UCSD-AML1 (cell line): ENCODE results near the gene ARSG.
A peak's percentile ranks its signal among the peaks of the same experiment; 100 is the strongest.
"Not testable (repeated sequence)": the region's sequence is repeated elsewhere in the genome, so short reads cannot be mapped to it uniquely, and the experiment has no call there.

Experiments used
- DNase-seq: peaks from one replicate; lab custom pipeline; 2025; ENCODE audit not compliant: unreplicated experiment; lab: John Stamatoyannopoulos, UW

The ARSG gene

DNA sequence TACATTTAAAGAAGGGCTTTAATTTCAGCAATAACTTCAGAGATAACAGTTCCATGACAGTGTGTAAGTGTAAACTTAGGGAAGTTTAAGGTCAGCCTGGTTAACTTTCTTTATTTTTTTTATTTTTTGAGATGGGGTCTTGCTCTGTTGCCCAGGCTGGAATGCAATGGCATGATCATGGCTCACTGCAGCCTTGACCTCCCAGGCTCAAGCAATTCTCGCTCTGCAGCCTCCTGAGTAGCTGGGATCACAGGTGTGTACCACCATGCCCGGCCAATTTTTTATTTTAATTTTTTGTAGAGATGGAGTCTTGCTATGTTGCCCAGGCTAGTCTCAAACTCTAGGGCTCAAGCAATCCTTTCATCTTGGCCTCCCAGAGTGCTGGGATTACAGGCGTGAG lies 15.0 kb upstream of the ARSG start:
- not testable (repeated sequence) for DNase-seq

DNA sequence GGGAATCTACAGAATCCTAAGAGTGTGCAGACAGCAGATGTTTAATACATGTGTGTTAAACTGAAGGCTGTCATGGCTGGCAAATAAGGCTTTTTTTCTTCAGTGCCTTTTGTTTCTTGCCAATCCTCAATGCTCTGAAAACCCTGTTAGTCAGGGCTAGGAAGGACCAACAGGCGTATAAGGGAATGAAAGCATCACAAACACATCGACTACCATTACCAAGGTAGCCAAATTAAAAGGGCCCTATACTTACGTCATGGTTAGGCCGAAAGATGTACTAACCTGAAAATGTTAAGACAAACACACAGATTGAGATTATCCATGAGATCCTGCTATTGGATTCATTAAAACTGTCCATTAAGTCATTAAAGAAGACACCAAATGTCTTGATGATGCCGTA lies 13.5 kb upstream of the ARSG start:
- DNase-seq: no peak

DNA sequence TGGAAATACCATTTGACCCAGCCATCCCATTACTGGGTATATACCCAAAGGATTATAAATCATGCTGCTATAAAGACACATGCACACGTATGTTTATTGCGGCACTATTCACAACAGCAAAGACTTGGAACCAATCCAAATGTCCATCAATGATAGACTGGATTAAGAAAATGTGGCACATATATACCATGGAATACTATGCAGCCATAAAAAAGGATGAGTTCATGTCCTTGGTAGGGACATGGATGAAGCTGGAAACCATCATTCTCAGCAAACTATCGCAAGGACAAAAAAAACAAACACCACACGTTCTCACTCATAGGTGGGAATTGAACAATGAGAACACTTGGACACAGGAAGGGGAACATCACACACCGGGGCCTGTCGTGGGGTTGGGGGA lies 9.3 kb upstream of the ARSG start:
- DNase-seq: not testable (repeated sequence)

DNA sequence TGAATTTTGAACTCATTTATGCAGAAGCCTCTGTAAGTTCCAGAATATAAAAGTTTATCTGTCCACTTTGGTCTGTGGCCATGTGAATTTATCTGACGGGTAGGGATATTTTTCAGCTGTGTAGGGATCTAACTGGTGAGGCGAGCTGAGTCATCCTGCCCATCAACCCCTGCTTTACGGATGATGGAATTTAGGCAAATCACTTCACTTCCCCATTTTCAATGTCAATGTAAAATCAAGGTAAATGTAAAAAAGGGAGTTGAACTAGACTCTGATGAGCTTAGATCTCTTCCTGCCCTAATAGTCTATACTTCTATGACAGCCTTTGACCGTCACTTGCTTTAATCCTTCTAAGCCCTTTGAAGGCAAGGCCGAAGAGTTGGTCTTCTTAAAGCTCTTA lies 2.9 kb upstream of the ARSG start:
- DNase-seq: no peak

DNA sequence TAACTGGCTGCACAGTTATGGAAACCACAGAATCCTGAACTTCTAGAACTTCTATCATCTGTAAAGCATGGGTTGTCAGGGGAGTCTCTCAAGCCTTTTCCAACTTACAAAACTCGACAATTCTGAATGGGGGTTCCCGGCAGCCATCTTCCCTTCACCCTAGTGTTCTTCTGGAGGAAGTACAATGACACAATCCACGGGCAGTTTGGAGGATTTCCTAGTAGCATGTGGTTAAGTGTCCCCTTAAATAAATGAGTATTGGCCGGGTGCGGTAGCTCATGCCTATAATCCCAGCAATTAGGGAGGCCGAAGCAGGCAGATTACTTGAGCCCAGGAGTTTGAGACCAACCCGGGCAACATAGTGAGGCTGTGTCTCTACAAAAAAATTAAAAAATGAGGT lies 2.5 kb upstream of the ARSG start:
- DNase-seq: no peak

DNA sequence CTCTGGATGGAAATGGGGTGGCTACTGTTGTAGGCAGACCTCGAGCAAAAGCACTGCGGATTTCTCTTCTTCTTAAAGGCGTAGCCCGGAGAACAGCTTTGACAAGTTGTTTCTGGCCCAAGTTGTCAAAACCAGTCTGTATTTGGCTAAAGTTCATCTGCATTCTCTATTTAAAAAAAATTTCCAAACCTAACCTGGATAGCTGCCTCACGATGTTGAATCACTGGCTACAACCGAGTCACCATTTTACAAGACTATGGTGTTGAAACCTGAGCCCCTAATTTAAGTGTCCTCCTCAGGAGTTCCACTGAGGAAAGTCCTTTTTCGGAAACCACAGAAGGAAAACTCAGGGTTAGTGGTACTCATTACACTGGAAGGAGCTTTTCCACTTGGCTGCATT lies 1.8 kb upstream of the ARSG start:
- DNase-seq: no peak

DNA sequence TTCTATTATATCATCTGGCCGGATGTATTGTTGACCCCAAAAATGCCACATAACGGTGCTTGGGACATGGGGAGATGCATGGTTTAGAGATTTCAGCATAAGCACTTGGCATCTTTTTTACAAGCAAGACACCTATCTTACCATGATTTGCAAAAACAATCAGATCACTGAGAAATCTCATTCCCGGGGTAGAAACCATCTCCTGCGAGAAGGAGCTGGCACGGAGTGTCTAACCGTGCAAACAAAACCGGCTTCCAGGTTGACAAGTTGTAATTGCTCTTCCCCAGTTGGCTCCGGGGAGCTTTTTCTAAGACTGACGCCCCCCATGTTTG lies 1.4 kb upstream of the ARSG start:
- DNase-seq: no peak

DNA sequence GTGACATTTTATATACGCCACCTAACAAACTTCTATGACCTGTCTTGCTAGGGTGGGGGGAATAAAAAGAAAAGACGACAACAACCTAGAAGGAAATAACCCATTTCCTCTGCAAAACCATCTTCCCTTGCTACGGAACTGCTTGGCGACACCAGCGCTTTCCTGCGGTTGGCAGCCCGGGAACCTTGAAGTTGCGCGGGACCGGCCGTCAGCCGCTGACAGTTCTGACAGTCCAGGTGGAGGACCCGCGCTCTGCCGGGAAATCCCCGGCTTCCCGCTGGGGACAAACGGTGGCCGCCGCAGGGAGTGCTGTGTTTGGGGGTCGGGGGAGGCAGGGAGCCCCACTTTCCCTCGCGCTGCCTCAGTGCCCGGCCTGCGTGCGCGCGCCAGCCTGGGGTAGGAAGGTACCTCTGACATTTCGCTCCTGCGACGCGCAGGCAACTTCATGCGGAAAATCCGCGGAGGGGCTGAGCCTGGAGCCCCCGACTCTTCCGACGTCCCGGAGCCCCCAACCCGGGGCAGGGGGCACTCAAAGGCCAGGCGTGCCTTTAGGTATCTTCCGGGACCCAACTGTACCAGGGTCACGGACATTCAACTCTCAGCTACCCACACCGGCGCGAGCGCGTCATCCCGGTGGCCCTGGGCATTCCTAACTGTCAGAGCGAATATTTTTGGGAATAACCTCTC lies 884 bp upstream of the ARSG start:
- DNase-seq: peak; percentile 29

DNA sequence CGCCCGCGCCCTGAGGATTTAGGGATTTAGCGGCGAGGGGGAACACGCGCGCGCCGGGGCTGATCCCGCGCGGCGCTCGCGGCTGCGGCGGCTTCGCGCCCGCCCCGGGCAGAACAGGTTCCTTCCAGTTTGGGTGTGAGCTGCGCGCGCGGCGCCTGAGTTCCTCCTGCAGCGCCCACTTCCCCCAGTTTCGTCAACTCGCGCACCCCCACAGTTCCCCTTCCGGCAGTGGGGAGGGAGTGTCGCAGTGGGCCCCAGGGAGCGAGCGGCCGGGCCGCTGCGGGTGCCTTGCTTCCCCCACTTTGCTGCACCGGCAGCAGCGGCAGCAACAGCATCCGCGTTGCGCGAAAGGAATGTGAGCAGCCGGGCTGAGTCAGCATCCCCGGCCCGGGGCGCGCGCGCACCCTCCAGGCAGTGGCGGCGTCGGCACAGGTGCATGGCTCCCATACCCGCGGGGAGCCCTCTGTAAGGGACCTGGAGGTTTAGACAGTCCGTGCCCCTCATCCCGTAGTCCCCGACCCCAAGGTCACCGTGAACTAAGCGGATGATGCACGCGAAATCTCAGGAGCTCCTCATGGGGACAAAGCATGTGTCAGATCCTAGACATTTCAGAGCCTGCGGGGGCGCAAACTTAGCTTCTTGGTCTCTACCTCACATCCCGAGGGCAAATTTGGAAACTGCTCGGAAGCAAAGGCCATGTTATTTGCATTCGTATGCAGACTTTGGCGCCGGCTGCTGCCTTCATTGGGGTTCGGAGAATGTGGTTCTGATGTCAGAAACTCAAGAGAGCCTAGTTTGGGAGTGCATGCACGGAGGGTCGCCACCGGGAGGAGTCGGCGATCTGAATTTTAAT lies 767 bp downstream of the ARSG start:
- peak; percentile 77 for DNase-seq

DNA sequence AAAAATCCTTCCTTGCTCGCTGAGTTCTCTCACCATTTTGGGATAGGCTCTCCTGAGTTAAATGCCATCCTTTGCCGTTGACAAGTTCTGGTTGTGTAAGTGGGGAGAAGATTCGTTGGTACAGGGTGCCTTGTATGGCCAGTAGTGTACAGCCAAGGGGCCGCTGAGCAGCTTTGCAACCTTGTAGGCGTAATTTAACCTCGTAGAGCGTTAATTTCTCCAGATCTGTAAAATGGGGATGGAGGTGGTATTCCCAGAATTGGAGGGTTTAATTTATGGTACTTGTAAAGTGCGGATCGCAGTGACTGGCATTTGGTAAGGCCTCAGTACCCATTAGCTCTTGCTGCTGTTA lies 1.4 kb downstream of the ARSG start:
- DNase-seq: no peak

DNA sequence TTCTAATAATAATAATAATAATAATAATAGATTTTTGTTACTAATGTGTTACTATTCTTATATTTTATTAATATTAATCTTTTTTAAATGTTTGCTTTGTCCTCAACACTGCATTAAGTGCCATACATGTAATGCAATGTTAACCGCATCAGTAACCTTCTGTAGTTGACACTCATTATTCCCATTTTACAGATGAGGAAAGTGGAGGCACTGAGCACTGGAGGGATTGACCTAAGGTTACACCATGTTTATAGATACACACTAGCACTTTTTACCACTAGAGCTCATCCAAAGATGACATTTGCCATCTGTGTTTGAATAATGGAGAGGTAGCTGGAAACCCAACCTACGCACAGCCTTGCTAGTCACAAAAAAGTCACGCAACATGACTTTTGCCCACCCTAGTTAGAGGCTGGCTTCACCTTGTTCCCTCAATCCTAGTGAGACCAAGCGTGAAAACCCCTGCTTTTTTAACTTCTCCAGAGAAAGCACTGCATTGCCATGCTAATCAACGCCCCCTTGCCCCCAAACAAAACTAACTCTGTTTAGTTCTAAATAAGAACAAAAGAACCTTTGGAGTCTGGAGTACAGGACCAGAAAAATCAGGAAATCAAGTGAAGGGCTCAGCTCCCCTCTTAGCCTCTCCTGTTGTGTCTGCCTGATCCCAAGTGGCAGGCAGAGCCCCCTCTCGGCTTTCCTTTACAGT lies 2.3 kb downstream of the ARSG start:
- DNase-seq: no peak

DNA sequence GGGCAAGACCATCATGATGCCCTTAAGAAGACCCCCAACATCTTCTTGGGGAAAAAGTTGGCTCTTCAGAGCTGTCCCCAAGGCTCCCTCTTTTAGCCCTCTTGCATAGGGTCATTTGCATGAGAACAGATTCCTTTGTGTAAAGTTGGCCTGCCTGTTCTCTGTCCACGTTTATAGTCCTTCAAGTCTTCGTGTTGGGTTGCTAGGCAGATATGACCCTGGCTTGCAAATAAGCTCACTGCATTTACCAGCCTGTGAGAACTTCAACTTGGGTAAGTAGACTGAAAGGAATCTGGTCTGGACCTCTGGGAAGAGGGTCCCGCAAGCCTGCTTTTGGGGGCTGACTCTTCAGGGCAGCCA lies 2.9 kb downstream of the ARSG start:
- no peak for DNase-seq

DNA sequence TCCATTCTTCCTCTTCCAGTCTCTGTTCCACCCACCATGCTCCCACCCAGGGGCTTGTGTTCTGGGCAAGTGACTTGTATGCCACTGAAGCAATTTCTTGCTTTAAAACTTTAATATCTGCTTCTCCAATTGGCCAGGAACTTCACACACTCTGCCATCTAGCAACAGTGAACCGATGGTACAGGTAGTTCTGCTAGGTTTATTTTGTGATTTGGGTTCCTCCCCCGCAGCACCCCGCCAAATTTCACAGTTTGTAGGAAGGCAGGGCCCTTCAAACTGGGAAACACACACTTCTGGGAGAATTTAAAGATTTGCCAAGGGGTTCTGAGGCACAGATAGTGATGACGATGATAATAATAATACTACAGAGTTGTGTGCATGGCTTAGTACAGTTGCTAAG lies 3.3 kb downstream of the ARSG start:
- no peak for DNase-seq

DNA sequence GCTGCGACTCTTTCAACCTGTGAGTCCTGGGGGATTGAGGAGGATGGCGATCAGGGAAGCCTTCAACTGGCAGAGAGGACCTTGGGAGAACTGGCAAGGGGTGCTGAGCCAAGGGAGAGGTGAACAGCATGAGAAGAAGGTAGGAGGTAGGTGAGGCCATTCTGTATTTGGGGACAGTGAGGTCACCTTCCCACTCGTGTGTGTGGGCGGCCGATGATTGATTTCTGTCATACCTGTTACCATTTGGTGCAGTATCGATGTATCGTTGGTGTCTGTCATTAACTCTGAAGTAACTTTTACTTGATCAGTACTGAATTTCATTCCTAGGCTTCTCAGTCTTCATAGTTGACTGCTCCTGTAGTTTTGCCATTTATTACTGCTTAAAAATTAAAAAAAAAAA lies 3.8 kb downstream of the ARSG start:
- DNase-seq: no peak

DNA sequence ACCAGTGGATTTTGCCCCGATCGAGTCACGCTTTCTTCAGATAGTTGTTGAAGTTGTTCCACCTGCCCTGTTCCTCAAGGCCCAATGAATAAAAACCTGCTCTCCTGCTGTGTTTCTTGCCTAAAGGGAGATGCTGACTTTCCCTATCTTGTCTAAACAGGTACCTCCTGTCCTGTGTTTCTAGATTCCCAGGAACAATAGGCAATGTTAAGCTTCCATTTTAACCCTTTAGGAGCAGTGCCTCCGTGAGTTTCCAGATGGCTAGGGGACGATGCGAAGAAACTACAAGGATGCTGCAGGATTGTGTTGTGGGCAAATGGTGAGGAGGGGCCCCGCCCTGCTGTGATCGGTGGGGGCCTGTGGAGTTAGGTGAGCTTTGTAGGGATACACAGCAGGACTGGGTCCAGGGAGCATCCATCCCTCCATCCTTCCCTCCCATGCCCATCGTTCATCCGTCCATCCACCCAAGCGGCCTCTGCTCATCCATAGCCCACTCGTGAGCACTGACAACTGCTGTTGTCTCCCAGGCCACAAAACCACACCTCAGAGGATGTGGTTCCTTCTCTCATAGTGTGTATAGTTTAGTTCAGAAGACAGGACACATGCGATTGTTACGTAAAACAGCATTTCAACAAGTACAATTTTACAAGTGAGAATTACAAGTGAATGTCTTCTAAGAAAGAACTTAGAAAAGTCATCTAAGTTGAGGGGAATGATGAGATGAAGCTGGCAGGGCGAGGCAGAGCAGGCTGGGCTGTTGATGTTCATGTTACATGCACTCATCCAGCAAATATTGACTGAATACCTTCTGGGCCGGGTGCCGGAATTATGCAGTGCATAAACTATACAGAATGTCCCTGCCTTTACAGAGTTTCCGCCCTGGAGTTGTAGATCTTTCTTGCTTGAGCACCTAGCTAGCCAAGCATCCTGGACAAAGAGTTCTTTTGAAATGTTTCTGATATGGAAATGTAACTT lies 5.2 kb downstream of the ARSG start:
- DNase-seq: no peak

DNA sequence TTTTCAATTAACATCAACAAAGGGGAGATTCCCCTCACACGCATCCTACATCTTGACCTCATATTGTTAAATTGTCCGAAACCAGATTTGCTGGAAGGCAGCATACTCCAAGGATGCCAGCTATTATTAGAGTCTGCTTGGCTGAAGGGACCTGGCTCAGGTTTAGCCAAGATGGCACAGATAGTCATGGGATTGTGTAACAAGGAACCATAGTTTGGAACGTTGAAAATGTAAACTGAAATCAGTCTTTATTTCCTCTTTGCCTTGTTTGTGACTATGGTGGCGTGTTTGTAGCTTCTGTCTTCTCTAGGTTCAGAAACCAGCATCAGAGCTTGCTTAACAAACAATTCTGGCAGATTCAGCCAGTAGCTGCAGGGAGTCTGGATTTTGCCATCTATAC lies 5.9 kb downstream of the ARSG start:
- no peak for DNase-seq

DNA sequence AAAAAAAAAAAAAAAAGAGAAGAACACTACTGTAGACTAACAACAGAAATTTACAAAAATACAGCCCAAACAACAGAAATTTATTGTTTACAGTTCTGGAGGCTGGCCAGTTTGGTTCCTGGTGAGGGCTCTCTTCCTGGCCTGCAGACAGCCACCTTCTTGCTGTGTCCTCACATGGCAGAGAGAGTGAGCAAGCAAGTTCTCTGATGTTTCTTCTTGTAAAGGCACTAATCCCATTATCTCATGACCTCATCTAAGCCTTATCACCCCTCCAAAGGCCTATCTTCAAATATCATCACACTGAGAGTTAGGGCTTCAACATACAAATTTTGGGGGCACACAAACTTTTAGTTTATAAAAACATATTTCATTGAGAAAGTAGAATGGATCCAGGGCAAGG lies 7.3 kb downstream of the ARSG start:
- no peak for DNase-seq

DNA sequence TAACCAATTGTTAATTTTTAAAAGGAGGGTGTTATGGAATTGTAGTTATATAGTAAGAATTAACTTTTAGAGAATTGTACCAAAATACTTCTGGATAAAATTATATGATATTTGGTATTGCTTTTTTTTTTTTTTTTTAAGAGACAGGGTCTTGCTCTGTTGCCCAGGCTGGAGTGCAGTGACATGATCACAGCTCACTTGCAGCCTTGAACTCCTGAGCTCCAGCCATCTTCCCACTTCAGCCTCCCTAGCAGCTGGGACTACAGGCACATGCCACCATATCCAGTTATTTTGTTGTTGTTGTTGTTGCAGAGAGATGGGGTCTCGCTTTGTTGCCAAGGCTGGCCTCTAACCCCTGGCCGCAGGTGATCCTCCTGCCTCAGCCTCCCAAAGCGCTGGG lies 8.5 kb downstream of the ARSG start:
- DNase-seq: no peak

DNA sequence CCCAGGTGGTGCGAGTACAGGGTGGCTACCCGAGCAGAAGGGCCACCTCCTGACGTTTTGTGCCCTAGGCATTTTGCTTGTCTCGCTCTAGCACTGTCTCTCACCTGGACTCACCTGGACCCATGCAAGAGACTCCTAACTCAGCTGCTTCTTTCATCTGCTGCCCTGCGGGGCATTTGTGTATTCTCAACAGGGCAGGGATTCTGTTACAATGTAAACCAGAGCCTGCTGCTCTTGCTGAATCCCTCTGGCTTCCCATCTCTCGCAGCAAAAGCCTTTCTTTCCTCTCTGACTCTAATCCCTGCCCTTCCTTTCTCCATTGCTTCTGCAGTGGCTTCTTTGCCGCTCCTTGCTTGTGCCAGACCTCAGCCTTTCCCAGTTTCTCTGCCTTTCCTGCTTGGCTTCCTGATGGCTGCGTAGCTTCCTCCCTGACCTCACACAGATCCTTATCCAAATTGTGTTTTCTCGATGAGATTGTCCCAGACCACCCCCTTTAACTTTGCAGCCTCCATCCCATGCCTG lies 10.2 kb downstream of the ARSG start:
- no peak for DNase-seq

DNA sequence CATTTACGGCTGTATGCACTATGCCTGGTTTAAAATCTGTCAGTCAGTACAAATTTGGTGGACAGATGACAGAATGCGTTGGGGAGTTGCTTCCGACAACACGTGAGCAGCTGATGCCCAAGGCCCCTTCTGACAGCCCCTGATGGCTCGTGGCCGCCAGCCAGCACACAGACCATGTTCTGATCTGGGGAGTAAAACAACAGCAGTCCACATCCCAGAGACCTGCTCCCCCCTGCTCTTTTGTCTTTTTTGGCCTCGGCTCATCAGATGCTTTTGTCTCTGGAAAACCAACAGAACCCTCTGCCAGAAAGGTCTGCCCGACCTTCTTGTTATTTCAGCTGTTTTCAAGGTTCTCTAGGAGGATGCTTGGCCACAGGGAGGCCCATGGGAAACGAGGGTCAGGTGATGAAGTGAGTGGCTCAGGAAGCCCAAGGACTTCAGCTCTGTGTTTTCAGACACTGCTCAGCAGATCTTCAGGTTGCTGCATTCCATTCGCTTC lies 10.8 kb downstream of the ARSG start:
- DNase-seq: no peak

DNA sequence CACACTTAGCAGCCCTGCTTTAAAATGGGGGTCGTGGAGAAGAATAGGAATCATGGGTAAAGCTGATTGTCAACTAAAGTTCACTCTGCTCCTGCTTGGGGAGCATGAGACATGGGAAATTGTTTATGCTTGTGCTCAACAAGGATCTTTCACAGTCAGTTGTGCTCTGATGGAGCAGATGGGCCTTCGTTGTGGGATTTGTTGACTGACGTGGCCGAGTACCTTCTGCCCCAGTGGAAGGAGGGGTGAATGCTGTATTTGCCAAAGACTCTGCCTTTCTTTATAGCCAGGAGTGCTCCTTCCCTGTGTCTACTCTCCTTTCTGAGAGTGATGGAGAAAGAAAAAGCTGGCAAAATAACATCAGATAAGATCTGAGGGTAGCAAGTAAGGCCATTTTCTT lies 11.4 kb downstream of the ARSG start:
- DNase-seq: no peak
